ENCODE data around the gene MYOZ3. TPM values are rescaled to one million over a fixed set of nuclear protein-coding genes. Genes with fewer than 3 reads are reported as not detected.

MYOZ3 gene
- total RNA-seq, 1 donor from 2014 or later: 2.9 TPM

DNA sequence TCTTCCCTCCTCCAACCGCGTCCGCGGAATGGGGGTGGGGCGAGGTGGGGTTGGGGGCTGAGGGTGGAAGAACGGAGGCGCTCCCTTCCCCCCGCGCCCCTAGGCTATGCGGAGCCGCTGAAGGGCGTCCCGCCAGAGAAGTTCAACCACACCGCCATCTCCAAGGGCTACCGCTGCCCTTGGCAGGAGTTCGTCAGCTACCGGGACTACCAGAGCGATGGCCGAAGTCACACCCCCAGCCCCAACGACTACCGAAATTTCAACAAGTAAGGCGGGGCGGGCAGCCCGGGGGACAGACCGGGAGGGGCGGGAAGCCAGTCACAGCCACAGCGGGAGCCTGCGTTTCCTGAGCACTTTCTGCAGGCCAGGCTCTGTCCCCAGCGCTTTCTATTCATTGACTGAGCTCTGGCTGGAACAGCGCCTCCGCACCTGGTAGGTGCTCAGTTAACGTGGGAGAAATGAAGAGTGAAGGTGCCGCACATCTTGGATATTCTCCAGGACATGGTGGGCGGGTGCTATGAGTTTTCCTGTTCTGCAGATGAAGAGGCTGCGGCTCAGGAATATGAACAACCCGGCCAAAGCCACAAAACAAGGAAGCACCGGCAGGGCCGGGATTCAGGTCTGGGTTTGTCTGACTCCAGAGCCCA lies 11.3 kb downstream of the MYOZ3 start:
- no peak for DNase-seq (ENCODE audit: low spot score, unreplicated experiment)
- TF ChIP-seq, protein P1, sequence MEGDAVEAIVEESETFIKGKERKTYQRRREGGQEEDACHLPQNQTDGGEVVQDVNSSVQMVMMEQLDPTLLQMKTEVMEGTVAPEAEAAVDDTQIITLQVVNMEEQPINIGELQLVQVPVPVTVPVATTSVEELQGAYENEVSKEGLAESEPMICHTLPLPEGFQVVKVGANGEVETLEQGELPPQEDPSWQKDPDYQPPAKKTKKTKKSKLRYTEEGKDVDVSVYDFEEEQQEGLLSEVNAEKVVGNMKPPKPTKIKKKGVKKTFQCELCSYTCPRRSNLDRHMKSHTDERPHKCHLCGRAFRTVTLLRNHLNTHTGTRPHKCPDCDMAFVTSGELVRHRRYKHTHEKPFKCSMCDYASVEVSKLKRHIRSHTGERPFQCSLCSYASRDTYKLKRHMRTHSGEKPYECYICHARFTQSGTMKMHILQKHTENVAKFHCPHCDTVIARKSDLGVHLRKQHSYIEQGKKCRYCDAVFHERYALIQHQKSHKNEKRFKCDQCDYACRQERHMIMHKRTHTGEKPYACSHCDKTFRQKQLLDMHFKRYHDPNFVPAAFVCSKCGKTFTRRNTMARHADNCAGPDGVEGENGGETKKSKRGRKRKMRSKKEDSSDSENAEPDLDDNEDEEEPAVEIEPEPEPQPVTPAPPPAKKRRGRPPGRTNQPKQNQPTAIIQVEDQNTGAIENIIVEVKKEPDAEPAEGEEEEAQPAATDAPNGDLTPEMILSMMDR (IDR thresholded peaks at IDR 0.05; ENCODE audit: unreplicated experiment): no peak
- Mint-ChIP-seq H3K27ac (no peak overlapping the region), H3K4me3 (ENCODE audit: low read depth) (peak overlapping the region; percentile 73), H3K9me3 (ENCODE audit: low read depth) (no peaks in the 10 kb centered on the region), H3K36me3 (ENCODE audit: insufficient read depth) (no peaks in the 10 kb centered on the region), H3K27me3 (peaks cover 23% of the 10 kb centered on the region), H3K4me1 (ENCODE audit: low read depth) (no peaks in the 10 kb centered on the region)

DNA sequence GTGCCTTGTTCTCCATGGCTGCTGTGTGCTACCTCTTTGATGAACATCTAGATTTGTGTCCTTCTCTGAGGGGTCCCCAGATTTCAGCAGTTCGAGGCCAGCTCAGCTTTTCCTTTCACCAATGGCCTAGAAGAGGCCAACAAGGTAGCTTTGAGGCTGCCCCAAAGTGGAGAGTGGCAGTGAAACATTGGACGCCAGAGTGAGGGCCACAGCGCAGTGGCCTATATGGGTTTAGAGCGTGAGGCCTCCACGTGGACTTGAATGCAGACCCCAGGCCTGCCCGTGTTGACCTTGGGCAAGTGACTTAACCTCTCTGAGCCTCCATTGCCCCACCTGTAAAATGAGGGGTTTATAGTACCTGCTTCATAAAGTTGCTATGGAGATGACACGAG lies 11.8 kb downstream of the MYOZ3 start:
- no peaks in the 10 kb centered on the region for H3K9me3 Mint-ChIP-seq (ENCODE audit: low read depth)
- no peaks in the 10 kb centered on the region for H3K36me3 Mint-ChIP-seq (ENCODE audit: insufficient read depth)
- H3K4me1 Mint-ChIP-seq (ENCODE audit: low read depth): no peaks in the 10 kb centered on the region
- DNase-seq (ENCODE audit: low spot score, unreplicated experiment): no peak
- TF ChIP-seq, protein P1 (IDR thresholded peaks at IDR 0.05; ENCODE audit: unreplicated experiment): no peak
- H3K27ac Mint-ChIP-seq: no peak overlapping the region
- H3K4me3 Mint-ChIP-seq (ENCODE audit: low read depth): peak overlapping the region; percentile 73
- H3K27me3 Mint-ChIP-seq: peaks cover 23% of the 10 kb centered on the region

DNA sequence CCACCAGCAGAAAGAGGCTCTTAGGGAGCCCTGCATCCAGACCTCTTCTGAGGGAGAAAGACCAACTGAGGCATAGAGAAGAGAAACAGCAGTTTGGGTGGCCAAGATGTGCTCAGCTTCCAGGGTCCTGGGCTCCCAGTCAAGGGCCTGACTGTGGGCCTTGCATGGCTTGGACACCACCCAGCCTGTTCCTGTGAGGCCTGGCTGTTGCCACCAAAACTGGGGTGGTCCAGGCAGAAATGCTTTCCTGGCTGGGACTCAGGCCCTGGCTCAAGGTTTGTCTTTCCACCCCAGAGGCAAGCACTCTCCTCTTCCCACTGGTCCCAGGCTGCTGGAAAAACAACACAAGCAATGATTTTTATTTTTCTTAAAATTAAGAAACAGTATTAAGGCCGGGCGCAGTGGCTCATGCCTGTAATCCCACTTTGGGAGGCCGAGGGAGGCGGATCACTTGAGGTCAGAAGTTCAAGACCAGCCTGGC lies 13.3 kb downstream of the MYOZ3 start:
- DNase-seq (ENCODE audit: low spot score, unreplicated experiment): no peak
- H3K4me3 Mint-ChIP-seq (ENCODE audit: low read depth): no peak overlapping the region
- no peak overlapping the region for H3K27ac Mint-ChIP-seq
- H3K27me3 Mint-ChIP-seq: peaks cover 23% of the 10 kb centered on the region
- TF ChIP-seq, protein P1 (IDR thresholded peaks at IDR 0.05; ENCODE audit: unreplicated experiment): no peak
- no peaks in the 10 kb centered on the region for H3K4me1 Mint-ChIP-seq (ENCODE audit: low read depth)
- no peaks in the 10 kb centered on the region for H3K36me3 Mint-ChIP-seq (ENCODE audit: insufficient read depth)
- no peaks in the 10 kb centered on the region for H3K9me3 Mint-ChIP-seq (ENCODE audit: low read depth)

DNA sequence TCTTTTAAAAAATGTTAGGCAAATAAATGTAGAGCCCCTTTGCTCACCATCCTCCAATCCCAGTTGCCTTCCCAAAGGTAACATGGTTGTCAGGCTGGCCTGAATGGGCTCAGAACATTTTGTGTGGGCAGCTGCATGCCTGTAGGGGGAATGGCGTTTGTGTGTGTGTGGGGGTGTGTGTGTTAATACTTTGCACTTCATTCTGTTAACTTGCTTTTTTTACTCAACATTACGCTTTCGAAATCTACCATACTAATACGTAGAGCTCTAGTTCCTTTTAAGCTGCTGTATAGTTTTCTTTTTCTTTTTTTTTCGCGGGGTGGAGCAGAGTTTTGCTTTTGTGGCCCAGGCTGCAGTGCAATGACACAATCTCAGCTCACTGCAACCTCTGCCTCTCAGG lies 14.0 kb downstream of the MYOZ3 start:
- DNase-seq (ENCODE audit: low spot score, unreplicated experiment): no peak
- Mint-ChIP-seq H3K27ac (no peak overlapping the region), H3K9me3 (ENCODE audit: low read depth) (no peaks in the 10 kb centered on the region), H3K4me3 (ENCODE audit: low read depth) (no peak overlapping the region), H3K36me3 (ENCODE audit: insufficient read depth) (no peaks in the 10 kb centered on the region), H3K4me1 (ENCODE audit: low read depth) (no peaks in the 10 kb centered on the region), H3K27me3 (peaks cover 21% of the 10 kb centered on the region)
- TF ChIP-seq, protein P1 (IDR thresholded peaks at IDR 0.05; ENCODE audit: unreplicated experiment): no peak

DNA sequence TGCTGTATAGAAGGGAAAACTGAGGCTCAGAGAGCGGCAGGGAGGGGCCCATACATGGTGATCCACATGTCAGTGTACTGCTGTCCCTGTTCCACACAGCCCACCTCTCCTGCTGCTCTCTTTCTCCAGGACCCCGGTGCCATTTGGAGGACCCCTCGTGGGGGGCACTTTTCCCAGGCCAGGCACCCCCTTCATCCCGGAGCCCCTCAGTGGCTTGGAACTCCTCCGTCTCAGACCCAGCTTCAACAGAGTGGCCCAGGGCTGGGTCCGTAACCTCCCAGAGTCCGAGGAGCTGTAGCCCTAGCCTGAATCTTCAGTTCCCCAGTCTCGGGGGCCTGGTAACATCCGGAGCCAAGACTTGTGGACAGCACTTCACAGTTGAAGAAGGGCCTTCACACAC lies 15.5 kb downstream of the MYOZ3 start:
- Mint-ChIP-seq H3K27me3 (peaks cover 6% of the 10 kb centered on the region), H3K4me1 (ENCODE audit: low read depth) (no peaks in the 10 kb centered on the region)

More for the DNA sequence above, 15.5 kb downstream of the MYOZ3 start:
- no peak overlapping the region for H3K27ac Mint-ChIP-seq
- TF ChIP-seq, protein P1 (IDR thresholded peaks at IDR 0.05; ENCODE audit: unreplicated experiment): no peak
- H3K4me3 Mint-ChIP-seq (ENCODE audit: low read depth): no peak overlapping the region
- no peaks in the 10 kb centered on the region for H3K36me3 Mint-ChIP-seq (ENCODE audit: insufficient read depth)
- H3K9me3 Mint-ChIP-seq (ENCODE audit: low read depth): no peaks in the 10 kb centered on the region
- DNase-seq (ENCODE audit: low spot score, unreplicated experiment): no peak
